ENCODE results near the gene PITPNC1.
A peak's percentile ranks its signal among the peaks of the same experiment; 100 is the strongest.
"Not testable (repeated sequence)": the region's sequence is repeated elsewhere in the genome, so short reads cannot be mapped to it uniquely, and the experiment has no call there.

The PITPNC1 gene

DNA sequence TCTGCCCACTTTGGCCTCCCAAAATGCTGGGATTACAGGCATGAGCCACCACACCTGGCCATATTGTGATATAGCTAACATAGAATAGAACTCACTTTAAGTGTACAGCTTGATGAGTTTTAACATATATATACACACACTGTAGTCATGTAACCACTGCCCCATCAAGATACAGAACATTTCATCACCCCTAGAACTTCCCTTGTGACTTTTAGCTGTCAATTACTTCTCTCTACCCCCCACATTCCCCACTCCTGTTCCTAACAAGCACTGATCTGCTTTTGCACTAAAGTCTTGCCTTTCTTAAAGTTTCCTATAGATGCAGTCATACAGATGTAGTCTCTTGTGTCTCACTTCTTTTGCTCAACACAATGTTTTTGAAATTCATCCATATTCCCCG lies 93.1 kb downstream of the PITPNC1 start:
- no peak for TF ChIP-seq CTCF (conservative IDR thresholded peaks at IDR 0.05; ENCODE audit: control insufficient read depth, insufficient read depth, low read depth, low read length)
- no peak overlapping the region for H3K4me3 ChIP-seq (ENCODE audit: control insufficient read depth, low read depth, low read length)
- DNase-seq (ENCODE audit: low read depth): no peak

DNA sequence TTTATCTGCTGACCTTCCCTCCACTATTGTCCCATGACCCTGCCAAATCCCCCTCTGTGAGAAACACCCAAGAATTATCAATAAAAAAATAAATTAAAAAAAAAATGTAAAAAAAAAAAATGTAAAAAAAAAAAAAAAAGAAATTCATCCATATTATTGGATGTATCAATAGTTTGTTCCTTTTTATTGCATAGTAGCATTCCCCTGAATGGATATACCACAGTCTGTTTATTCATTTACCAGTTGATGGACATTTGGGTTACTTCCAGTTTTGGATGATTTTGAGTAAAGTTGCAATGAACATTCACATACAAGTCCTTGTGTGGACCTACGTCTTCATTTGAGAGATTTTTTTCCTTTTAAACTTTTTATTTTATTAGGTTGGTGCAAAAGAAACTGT lies 94.0 kb downstream of the PITPNC1 start:
- no peak overlapping the region for H3K4me3 ChIP-seq (ENCODE audit: control insufficient read depth, low read depth, low read length)
- DNase-seq (ENCODE audit: low read depth): no peak
- no peak for TF ChIP-seq CTCF (conservative IDR thresholded peaks at IDR 0.05; ENCODE audit: control insufficient read depth, insufficient read depth, low read depth, low read length)

DNA sequence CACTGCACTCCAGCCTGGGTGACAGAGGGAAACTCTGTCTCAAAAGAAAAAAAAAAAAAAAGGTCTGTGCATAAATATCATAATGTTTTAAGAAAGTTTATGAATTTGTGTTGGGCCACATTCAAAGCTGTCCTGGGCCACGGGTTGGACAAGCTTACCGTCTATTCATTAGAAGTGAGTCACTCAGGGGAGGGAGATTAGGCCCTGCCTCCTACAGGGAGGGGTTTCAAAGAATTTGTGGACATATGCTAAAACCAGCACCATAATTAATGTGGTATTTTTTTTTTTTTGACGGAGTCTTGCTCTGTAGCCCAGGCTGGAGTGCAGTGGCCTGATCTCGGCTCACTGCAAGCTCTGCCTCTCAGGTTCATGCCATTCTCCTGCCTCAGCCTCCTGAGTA lies 95.5 kb downstream of the PITPNC1 start:
- peak; percentile 72 for DNase-seq (ENCODE audit: low read depth)

GRCh38 chr17:67474081-67474661 lies 97.1 kb downstream of the PITPNC1 start:
- peak; percentile 96 for DNase-seq (ENCODE audit: low read depth)
- no peak overlapping the region for H3K4me3 ChIP-seq (ENCODE audit: control insufficient read depth, low read depth, low read length)

More for the DNA sequence above, 95.5 kb downstream of the PITPNC1 start:
- H3K4me3 ChIP-seq (ENCODE audit: control insufficient read depth, low read depth, low read length): not testable (repeated sequence)

GRCh38 chr17:67475161-67475937 lies 98.3 kb downstream of the PITPNC1 start:
- peak; percentile 80 for DNase-seq (ENCODE audit: low read depth)
- H3K4me3 ChIP-seq (ENCODE audit: control insufficient read depth, low read depth, low read length): no peak overlapping the region
- peak; percentile 77 for TF ChIP-seq CTCF (conservative IDR thresholded peaks at IDR 0.05; ENCODE audit: control insufficient read depth, insufficient read depth, low read depth, low read length)

More at GRCh38 chr17:67474081-67474661, 97.1 kb downstream of the PITPNC1 start:
- peak; percentile 11 for TF ChIP-seq CTCF (conservative IDR thresholded peaks at IDR 0.05; ENCODE audit: control insufficient read depth, insufficient read depth, low read depth, low read length)

DNA sequence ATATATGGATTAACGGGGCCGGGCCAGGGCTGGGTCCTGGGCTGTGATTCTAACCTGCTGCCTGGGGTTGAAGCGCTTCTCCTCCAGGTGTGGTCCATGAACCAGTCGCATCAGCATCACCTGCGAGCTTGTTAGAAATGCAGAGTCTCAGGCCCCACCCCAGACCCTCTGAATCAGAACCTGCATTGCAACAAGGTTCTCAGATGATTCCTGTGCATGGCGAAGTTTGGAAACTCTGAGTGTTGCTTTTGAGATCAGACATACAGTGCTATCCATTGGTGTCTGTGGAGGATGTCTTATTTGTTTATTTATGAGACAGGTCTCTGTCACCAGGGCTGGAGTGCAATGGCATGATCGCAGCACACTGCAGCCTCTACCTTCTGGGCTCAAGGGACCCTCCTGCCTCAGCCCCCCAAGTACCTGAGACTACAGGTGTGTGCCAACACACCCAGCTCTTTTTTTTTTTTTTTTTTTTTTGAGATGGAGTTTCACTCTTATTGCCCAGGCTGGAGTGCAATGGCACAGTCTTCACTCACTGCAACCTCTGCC lies 99.8 kb downstream of the PITPNC1 start:
- DNase-seq (ENCODE audit: low read depth): no peak
- no peak overlapping the region for H3K4me3 ChIP-seq (ENCODE audit: control insufficient read depth, low read depth, low read length)
- no peak for TF ChIP-seq CTCF (conservative IDR thresholded peaks at IDR 0.05; ENCODE audit: control insufficient read depth, insufficient read depth, low read depth, low read length)

DNA sequence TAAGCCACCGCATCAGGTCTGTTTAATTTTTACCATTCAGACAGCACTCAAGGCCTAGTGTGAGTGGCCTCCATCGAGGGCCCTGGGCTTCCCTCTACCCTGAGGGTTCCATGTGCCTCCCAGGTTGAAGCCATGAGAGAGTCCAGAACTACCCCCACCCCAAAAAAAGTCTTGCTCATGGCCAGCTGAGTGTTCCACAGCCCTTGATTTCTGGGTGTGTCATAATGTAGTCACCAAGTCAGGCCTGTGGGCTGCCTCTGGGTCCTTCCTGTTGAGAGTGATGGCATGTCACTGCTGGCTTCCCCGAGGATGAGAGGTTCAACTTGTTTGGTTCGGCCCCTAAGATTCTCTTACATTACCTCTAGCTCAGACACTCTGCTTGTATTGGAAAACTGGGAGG lies 100.6 kb downstream of the PITPNC1 start:
- H3K4me3 ChIP-seq (ENCODE audit: control insufficient read depth, low read depth, low read length): no peak overlapping the region

More for the DNA sequence above, 100.6 kb downstream of the PITPNC1 start:
- DNase-seq (ENCODE audit: low read depth): peak; percentile 84
- no peak for TF ChIP-seq CTCF (conservative IDR thresholded peaks at IDR 0.05; ENCODE audit: control insufficient read depth, insufficient read depth, low read depth, low read length)

Measured in fibroblast of mammary gland (primary cell).